GM21360 (cell line): ENCODE data around the gene PLXNA2.

Experiments used
- ATAC-seq: cut with Tn5 transposase; IDR thresholded peaks from one replicate; pipeline ENCODE4 v1.9.1; 2021; ENCODE audit warnings: mild to moderate bottlenecking, moderate library complexity; ENCODE audit not compliant: unreplicated experiment

PLXNA2 gene

DNA sequence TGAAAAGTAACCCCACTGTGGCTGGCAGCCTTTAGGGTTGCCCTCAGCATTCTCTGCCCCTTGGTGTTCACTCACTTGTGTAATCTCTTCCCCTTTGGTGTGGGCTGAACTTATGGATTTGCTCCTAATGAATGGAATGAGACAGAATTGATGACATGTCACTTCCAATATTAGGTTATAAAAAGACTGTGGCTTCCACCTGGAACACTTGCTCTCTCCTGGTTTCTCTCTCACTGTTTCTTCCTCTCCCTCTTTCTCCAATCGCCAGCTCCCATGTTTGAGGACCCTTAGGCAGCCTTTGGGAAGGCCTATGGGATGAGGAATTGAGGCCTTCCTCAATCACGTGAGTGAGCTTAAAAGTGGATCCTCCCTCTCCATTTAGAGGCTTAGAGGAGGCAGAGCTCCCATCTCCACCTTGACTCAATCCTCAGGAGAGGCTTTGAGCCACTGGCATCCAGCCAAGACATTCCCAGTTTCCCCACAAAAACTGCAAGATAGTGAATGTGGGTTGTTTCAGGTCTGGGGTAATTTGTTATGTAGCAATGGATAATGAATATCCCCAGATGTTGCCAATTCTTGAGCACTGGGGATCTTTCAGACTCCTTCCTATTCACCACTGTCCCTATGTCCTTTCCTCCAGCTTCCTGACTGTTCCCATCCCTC is 237.8 kb downstream of the PLXNA2 start:
- no peak for ATAC-seq

DNA sequence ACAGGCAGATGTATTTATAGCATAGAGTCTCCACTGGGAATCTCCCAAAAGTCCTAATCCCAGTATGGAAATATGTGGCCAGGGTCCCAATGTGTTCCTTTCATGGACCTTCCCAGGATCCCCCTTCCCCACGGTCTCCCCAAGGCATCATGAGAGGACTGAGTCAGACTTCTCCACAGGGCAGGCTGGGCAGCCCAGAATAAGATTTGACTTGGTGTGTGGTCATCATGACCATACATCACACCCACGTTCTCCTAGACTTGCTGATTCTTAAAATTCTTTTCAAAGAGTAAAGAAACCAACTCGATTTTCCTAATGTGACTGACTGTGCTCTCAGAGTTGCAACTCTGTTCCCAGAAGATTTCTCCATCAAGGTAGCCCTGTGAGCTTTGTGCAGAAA is 239.3 kb downstream of the PLXNA2 start:
- no peak for ATAC-seq

- no peak for ATAC-seq
These were observed 240.9 kb downstream of the PLXNA2 start for GRCh38 chr1:208003241-208003640.

DNA sequence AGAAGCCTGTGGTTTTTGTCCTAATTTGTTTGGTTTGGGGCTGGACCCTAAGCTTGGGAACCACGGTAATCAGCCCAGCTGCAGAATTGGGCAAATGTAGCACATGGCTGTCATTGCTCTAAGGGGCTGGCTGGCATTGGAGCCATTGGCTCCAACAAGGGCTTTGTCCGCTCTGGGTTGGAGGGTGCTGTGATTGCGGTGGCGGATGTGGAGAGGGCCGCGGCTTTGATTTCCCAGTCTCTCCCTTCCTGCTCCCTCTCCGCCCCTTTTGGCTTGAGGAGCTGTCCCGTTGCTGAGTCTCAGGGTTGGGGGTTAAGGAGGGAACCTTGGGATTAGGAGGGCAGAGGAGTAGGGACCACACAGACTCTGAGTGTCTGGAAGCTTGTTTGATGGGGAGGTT is 241.5 kb downstream of the PLXNA2 start:
- no peak for ATAC-seq

DNA sequence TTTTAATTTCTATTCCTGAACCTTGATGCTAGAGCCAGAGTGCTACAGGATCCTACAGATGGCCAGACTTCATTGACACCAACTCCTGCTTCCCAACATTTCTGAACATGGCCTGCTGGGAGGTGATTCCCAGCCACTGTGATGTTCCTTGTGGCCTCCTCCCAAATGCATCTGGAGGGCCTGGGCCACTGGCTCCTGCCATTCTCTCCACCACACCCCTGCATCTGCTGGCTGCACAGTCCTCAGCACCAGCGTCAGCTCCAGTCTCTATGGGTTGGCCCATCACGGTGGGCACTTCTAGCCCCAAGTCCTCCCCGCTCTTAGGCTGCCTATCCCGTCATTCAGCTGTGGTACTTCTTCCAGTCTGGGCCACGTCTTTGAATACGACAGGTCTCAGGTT is 242.1 kb downstream of the PLXNA2 start:
- no peak for ATAC-seq

- ATAC-seq = no peak
These were observed 243.7 kb downstream of the PLXNA2 start for GRCh38 chr1:208000504-208000903.

DNA sequence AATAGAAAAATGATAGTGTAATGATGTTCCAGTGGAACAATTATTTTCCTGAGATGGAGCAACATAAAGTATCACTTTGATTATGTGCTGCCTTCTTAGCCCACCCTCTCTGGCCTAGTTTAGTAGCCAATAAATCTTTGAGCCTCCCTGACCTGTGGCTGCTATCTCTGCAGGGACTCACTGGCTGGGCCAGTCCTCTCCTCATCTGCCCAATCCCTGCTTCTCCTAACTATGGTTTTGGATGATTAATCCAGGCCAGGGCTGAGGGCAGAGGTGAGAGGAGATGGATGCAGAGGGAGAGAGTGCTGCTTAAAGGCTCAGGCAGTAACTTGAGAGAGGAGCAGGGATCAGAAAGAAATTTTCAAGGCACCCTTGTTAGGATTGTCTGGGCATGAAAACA is 244.2 kb downstream of the PLXNA2 start:
- no peak for ATAC-seq

DNA sequence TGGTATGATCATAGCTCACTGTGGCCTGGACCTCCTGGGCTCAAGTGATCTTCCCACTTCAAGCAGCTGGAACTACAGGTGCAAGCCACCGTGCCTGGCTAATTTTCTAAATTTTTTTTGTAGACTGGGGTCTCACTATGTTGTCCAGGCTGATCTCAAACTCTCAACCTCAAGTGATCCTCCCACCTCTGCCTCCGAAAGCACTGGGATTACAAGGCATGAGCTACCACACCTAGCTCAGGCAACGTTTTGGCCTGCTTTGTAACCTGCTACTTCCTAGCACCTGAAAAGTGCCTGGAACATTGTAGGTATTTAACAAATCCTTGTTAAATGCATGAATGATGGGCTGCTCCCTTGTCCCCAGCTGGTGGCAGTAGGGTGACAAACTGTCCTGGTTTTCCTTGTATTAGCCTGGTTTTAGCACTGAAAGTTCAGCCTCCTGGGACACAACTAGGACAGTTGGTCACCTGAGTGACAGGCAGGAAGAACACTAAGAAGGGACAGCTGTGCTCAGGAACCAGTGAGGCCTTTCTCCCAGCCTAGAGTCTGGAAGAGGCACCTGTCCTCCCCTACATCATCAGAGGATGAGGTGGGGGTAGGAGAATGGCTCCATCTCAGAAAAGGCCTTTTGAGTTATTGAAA is 244.8 kb downstream of the PLXNA2 start:
- no peak for ATAC-seq

DNA sequence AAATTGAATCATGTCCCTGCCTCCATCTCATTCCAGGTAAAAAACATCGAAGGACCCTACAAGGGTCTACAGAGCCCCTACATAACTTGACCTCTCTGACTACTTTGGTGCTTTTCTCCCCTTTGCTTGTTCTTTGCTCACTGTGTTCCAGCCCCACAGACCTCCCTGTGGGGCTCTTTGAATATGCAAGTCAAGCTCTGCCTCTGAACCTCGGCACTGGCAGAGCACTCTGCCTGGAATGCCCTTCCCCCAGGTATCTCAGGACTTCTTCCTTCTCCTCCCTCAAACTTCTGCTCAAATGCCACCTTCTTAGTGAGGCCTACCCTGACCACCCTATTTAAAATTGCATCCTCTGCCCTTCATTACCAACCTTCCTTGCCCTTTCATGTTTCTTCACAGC is 245.5 kb downstream of the PLXNA2 start:
- no peak for ATAC-seq

DNA sequence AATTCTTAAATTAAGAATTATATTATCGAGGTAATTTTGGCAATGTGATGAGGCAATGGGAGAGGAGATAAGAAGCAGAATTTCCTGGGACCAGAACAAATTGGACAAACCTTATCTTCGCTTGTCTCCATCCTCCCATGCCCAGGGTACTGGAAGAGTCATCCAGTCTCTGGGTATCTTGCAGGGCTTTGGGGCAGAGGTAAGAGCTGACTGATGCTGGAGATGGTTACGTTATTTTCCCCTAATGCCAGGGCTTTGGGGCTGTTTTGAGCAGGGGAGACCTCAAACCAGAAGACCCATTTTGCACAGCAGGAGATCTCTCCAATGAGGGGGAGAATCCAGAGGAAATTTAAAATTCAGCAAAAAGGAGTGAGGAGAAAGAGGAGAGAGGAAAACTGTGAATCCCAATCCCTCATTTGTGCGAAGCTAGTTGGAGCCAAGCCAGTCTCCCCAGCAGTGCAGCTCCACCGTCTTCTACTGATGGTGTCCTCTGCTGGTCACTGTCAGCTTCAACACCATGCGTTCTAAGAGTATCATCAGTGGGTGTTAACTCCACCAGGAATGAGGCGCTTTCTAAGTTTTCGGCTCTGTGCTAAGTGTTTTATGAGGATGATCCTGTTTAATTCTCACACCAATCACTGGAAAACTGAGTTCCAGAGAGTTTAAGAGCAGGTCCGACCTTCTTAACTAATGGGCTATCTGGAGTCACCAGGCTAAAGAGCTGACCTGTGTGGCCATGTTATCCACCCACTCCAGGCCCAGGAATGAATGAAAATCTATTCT is 246.5 kb downstream of the PLXNA2 start:
- ATAC-seq = peak; percentile 64

DNA sequence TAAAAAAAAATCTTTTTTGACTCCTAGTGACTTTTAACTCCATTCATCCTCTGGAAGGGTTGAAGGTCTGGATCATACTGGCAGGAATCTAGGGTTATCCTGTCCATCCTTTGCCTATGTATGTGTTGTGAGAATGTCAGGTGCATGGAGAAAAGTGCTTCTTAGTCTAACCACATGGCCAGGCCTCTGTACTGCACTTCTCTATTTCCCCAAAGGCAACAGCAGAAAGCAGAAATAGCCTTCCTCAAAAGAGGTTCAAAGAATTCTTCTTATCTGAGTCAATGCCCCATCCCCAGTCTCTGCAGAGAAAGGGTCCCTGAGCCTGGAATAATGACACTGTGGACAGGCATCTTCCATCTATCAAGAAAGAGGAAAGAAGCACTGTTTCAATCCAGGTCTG is 247.5 kb downstream of the PLXNA2 start:
- ATAC-seq = no peak

- no peak for ATAC-seq
These were observed 248.6 kb downstream of the PLXNA2 start for GRCh38 chr1:207995576-207995975.

DNA sequence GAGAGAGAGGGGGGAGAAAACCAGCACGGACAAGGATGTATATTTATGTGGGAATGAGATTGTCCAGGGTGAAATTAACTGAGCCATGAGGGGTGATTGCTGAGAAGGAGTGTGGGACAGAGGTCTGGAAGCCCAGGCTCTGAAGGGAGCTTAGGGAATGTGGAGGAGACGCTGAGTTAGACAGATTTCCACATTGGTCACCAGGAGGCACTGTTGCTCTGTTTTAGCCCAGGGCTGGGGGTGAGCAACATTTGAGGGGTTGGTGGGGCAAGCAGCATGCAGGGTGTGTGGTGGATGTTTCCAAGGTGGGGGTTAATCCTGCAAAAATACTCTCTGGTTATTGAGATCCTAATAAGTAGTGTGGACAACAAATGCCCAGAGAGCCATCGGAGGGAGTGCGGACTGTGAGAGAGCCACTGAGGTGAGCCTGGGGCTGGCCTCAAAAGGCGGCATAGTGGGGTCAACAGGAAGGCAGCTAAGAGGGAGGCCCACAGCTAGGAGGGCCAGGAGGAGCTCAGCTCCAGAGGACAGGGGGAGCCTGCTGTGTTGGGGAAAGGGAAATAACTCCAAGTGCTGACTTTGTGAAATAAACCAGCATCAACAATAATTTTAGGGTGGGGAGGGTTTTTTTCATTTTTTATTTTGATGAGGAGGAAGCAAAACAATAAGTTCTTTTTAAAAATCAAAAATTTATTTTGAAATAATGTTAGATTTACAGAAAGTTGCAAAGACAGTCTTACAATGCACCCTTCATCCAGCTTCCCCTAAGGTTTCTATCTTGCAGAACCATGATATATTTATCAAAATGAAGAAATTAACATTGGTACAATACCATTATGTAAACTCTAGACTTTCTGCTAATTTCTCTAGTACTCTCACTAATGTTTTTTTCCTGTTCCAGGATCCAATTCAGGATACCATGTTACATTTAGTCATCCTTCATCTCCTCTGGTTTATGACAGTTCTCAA is 250.4 kb downstream of the PLXNA2 start:
- ATAC-seq = no peak

DNA sequence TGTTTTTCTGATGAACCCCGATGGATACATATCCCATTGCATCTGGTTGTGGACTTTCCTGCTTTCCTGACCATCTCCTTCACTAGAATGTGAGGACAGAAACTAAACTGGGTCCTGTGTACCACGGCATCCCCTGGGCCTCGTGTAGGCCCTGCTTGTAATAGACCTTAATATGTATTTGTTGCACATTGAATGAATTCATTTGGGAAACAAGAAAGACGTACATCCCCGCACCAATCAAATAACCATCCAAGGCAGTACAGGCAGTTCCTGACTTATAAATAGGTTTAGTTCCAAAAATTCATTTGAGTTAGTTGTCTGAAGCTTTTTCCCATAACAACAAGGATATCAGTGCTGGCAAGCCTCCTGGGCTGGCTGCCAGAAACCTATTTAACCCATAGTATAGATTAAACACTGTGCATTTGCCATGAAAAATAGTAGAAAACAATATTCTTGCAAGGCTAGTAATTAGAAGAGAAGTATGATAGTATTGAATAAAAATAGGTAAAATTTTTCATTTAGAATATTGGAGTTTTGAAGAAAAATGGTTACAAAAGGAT is 251.4 kb downstream of the PLXNA2 start:
- no peak for ATAC-seq

DNA sequence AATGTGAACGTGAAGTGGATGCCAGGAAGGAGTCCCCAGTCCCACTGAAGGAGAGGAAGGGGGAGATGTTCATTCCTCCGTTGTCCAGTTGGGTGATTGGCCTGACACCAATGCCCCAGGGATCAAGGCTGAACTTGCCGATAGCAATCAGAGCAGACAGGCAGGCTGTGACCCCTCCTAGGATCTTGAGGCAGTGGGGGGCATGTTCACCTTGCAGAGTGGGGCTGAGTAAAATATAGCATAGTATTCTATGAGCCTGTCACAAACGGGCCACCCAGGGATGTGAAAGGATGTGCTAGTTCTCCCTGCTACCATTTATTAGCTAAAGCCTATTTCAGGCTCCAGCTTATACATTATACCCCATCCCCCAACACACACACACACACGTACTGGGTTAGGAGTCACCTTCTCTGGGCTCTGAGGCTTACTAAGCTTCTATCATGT is 252.6 kb downstream of the PLXNA2 start:
- ATAC-seq = no peak

GRCh38 chr1:207990876-207991582 is 253.2 kb downstream of the PLXNA2 start:
- ATAC-seq = no peak

DNA sequence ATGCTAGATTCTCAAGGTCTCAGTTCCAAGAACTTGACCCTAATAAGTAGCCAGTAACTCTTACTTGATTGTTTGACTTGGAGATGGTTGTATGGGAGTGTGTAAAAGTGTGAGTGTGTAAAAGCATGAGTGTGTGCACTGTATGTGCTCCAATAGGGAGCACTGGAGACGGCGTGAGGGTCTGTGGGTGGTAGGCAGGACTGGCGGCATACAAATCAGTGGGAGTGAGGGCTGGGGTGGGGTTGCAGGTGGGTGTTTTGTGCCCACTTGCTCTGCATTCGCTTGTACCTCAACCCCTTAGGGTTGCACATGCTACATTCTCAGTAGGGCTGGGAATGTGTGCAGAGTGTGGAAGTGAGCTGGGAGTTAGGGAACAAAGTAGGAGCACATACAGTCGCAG is 253.7 kb downstream of the PLXNA2 start:
- no peak for ATAC-seq

GRCh38 chr1:207988326-207989165 is 255.6 kb downstream of the PLXNA2 start:
- ATAC-seq = no peak

- ATAC-seq = no peak
These were observed 257.0 kb downstream of the PLXNA2 start for GRCh38 chr1:207987164-207987563.
